MCF 10A (cell line): ENCODE measurements around the gene SCNN1B. TPM values are rescaled to one million over a fixed set of nuclear protein-coding genes. Genes with fewer than 3 reads are reported as not detected.

Experiments
- BruUV-seq: library from RNA; stranded (reverse); fragments of 400-500 nt; replicated peaks from 2 replicates; lab custom pipeline; 2021; lab: Mats Ljungman, UMichigan
- CTCF ChIA-PET: fragments of 300-600 bp; sonication (Branson Sonifier 250); formaldehyde crosslinking; extraction: SDS; loops from one replicate; lab custom pipeline; 2021; ENCODE audit warnings: antibody characterized with exemption, inconsistent platforms; lab: Yijun Ruan, JAX
- POLR2A ChIA-PET: fragments of 300-600, 350-650 bp; sonication (Branson Sonifier 250); formaldehyde crosslinking; extraction: SDS; loops from one replicate; lab custom pipeline; 2020; ENCODE audit warnings: antibody characterized with exemption, inconsistent platforms; lab: Yijun Ruan, JAX
- DNase-seq: peaks from one replicate; pipeline ENCODE4 v3.0.0-alpha.2; 2018; ENCODE audit not compliant: unreplicated experiment
- H3K27ac Mint-ChIP-seq: one replicate; pipeline ENCODE4 v1.8.0; 2022; ENCODE audit warnings: mild to moderate bottlenecking, low read depth, mixed read lengths; ENCODE audit not compliant: unreplicated experiment
- H3K27me3 Mint-ChIP-seq: one replicate; pipeline ENCODE4 v1.8.0; 2022; ENCODE audit warnings: mixed read lengths; ENCODE audit not compliant: insufficient read depth, unreplicated experiment
- H3K36me3 Mint-ChIP-seq: one replicate; pipeline ENCODE4 v1.8.0; 2022; ENCODE audit warnings: mild to moderate bottlenecking, moderate library complexity, mixed read lengths; ENCODE audit not compliant: insufficient read depth, unreplicated experiment
- H3K4me1 Mint-ChIP-seq: one replicate; pipeline ENCODE4 v1.8.0; 2022; ENCODE audit warnings: mixed read lengths; ENCODE audit not compliant: insufficient read depth, unreplicated experiment
- H3K4me3 Mint-ChIP-seq: one replicate; pipeline ENCODE4 v1.8.0; 2022; ENCODE audit warnings: mild to moderate bottlenecking, moderate library complexity, mixed read lengths; ENCODE audit not compliant: unreplicated experiment
- H3K9me3 Mint-ChIP-seq: one replicate; pipeline ENCODE4 v1.8.0; 2022; ENCODE audit warnings: mixed read lengths; ENCODE audit not compliant: unreplicated experiment
- intact Hi-C: fragments of 100-400 bp; cut with micrococcal nuclease; formaldehyde crosslinking; loops from 2 replicates; pipeline ENCODE4 v1.14.1; 2022
- total RNA-seq: library from RNA; stranded (reverse); gene quantifications from 2 replicates; pipeline ENCODE4 v1.2.3, GENCODE V29; 2022
- TF ChIP-seq, protein P1 (sequence below): fragments of 200-600 bp; IDR thresholded peaks from one replicate; pipeline ENCODE4 v1.8.0; 2022; ENCODE audit warnings: antibody characterized with exemption, mild to moderate bottlenecking; ENCODE audit not compliant: unreplicated experiment

SCNN1B gene
- total RNA-seq, 1 experiment from 2014 or later = 12.5 TPM

DNA sequence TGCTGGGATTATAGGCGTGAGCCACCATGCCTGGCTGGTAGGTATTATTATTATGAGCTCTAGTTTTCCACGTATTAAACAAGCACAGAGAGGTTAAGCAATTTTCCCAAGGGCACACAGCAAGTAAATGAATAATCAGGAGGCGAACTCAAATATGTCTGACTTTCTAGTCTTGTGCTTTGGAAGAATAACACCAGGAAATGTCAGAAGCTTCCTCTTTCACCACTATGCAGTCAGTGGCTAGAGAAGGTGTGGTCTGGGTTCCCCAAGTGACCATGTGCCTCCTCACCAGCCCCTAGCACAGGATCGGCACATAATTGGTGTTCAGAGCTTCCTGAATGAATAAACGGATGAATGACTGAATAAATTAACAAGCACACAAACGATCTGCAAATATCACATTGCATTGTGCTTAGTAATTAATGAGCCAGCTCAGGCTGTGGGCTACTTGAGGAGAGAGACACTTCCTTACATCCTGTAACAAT is 21.6 kb upstream of the SCNN1B start:
- intact Hi-C loops = no loop called here
- ChIA-PET CTCF (interaction anchor here (0.6 to 7.9 kb wide), 7 partner anchors 11 to 154 kb away, joined by 3 to 54 read pairs (median 3); no protein-coding TSS in a partner anchor), POLR2A (interaction anchor here (0.5 to 12.8 kb wide), 24 partner anchors 10 to 172 kb away, joined by 3 to 204 read pairs (median 9); partner anchors contain the start of genes COG7, SCNN1B and SCNN1G)
- Mint-ChIP-seq H3K27ac (no peak overlapping the region), H3K27me3 (no peaks in the 10 kb centered on the region), H3K9me3 (no peaks in the 10 kb centered on the region), H3K4me3 (no peak overlapping the region), H3K4me1 (peaks cover 37% of the 10 kb centered on the region), H3K36me3 (no peaks in the 10 kb centered on the region)
- TF ChIP-seq, protein P1, sequence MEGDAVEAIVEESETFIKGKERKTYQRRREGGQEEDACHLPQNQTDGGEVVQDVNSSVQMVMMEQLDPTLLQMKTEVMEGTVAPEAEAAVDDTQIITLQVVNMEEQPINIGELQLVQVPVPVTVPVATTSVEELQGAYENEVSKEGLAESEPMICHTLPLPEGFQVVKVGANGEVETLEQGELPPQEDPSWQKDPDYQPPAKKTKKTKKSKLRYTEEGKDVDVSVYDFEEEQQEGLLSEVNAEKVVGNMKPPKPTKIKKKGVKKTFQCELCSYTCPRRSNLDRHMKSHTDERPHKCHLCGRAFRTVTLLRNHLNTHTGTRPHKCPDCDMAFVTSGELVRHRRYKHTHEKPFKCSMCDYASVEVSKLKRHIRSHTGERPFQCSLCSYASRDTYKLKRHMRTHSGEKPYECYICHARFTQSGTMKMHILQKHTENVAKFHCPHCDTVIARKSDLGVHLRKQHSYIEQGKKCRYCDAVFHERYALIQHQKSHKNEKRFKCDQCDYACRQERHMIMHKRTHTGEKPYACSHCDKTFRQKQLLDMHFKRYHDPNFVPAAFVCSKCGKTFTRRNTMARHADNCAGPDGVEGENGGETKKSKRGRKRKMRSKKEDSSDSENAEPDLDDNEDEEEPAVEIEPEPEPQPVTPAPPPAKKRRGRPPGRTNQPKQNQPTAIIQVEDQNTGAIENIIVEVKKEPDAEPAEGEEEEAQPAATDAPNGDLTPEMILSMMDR = no peak
- DNase-seq = no peak
- BruUV-seq = no TSS peak

DNA sequence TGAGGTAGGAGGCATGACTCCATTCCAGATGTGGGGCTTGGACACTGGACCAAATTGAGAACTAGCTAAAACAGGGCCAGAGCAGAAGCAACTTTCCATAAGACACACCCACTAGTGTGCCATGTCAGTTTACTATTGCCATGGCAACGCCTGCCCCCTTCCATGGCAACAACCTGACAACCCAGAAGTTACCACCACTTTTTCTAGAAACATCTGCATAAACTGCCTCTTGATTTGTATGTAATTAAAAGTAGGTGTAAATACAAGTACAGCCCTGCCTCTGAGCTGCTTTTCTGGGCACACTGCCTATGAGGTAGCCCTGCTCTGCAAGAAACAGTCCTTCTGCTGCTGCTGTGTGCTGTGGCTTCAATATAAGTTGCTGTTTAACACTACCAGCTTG is 19.5 kb upstream of the SCNN1B start:
- TF ChIP-seq, protein P1 = no peak
- H3K4me1 Mint-ChIP-seq = peaks cover 39% of the 10 kb centered on the region
- H3K36me3 Mint-ChIP-seq = no peaks in the 10 kb centered on the region
- ChIA-PET CTCF (interaction anchor here (0.6 to 7.9 kb wide), 4 partner anchors 23 to 152 kb away, joined by 3 to 54 read pairs (median 8); no protein-coding TSS in a partner anchor), POLR2A (interaction anchor here (0.9 to 12.8 kb wide), 12 partner anchors 9 to 215 kb away, joined by 3 to 204 read pairs (median 4); no protein-coding TSS in a partner anchor)
- no peak overlapping the region for H3K27ac Mint-ChIP-seq
- BruUV-seq = no TSS peak
- intact Hi-C loops = no loop called here
- H3K4me3 Mint-ChIP-seq = no peak overlapping the region
- no peak for DNase-seq
- no peaks in the 10 kb centered on the region for H3K27me3 Mint-ChIP-seq
- no peaks in the 10 kb centered on the region for H3K9me3 Mint-ChIP-seq

DNA sequence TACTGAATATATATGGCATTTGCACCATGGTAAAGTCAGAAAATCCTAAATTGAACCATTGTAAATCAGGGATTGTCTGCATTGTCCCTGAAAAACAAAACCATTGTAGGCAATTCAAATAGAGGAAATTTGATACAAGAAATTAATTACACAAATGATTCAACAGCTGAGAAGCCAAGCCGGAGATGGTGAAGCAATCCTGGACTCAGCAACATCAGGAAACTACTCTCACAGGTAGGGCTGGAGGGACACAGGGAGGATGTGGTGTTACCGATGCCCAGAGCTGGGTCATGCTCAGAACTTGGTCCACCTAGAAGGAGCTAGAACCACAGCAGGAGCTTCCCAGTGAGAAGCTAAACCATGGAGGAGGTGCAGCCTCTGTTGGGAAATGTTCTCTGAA is 18.5 kb upstream of the SCNN1B start:
- Mint-ChIP-seq H3K27me3 (no peaks in the 10 kb centered on the region), H3K36me3 (no peaks in the 10 kb centered on the region), H3K4me1 (peaks cover 30% of the 10 kb centered on the region), H3K4me3 (no peak overlapping the region), H3K9me3 (no peaks in the 10 kb centered on the region), H3K27ac (no peak overlapping the region)
- intact Hi-C loops = no loop called here
- CTCF ChIA-PET = interaction anchor here (0.6 to 7.9 kb wide), 6 partner anchors 13 to 151 kb away, joined by 3 to 54 read pairs (median 5); partner anchors contain the start of gene SCNN1G
- POLR2A ChIA-PET = interaction anchor here (0.7 to 12.8 kb wide), 10 partner anchors 10 to 151 kb away, joined by 3 to 204 read pairs (median 4); no protein-coding TSS in a partner anchor
- BruUV-seq = no TSS peak
- TF ChIP-seq, protein P1 = no peak
- DNase-seq = peak; percentile 66

DNA sequence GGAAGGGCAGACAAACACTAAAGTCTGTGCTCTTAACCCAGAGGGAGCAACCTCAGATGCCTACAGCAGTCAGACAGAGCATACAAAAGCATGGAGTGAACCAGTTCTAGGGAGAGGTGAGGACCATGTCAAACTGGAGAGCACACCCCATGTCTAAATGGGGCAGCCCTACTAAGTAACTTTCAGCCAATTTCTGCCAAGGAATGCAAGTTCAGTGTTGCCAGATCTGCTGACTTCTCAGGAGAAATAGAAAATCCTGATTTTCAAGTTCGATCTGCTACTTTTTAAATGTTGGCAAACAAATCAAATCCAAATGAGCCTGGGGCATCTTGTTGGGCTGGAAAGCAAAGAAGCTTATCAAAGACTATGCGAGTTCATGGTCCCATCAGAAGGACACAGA is 17.5 kb upstream of the SCNN1B start:
- ChIA-PET POLR2A (interaction anchor here (0.6 to 12.8 kb wide), 5 partner anchors 13 to 140 kb away, joined by 3 to 204 read pairs (median 4); no protein-coding TSS in a partner anchor), CTCF (interaction anchor here (0.6 to 7.9 kb wide), 3 partner anchors 30 to 1215 kb away, joined by 3 to 54 read pairs (median 4); no protein-coding TSS in a partner anchor)
- no peaks in the 10 kb centered on the region for H3K27me3 Mint-ChIP-seq
- H3K4me1 Mint-ChIP-seq = peaks cover 28% of the 10 kb centered on the region
- H3K9me3 Mint-ChIP-seq = no peaks in the 10 kb centered on the region
- no peak overlapping the region for H3K4me3 Mint-ChIP-seq
- peak overlapping the region; percentile 12 for H3K27ac Mint-ChIP-seq
- no peak for DNase-seq
- BruUV-seq = no TSS peak
- intact Hi-C loops = no loop called here
- H3K36me3 Mint-ChIP-seq = no peaks in the 10 kb centered on the region
- TF ChIP-seq, protein P1 = no peak
